BJ (cell line): ENCODE results near the gene ADD3. TPM values are rescaled to one million over a fixed set of nuclear protein-coding genes. Genes with fewer than 3 reads are reported as not detected.
"Not testable (repeated sequence)": the region's sequence is repeated elsewhere in the genome, so short reads cannot be mapped to it uniquely, and the experiment has no call there.

ENCODE experiments used
- CTCF ChIA-PET: fragments of 350-600 bp; formaldehyde crosslinking; extraction: SDS; loops from one replicate; lab custom pipeline; 2021; ENCODE audit warnings: antibody characterized with exemption, inconsistent platforms; lab: Yijun Ruan, JAX
- POLR2A ChIA-PET: fragments of 300-600 bp; sonication (Branson Sonifier 250); formaldehyde crosslinking; extraction: SDS; loops from one replicate; lab custom pipeline; 2021; ENCODE audit warnings: antibody characterized with exemption; lab: Charles Lee
- DNase-seq: peaks from one replicate; pipeline ENCODE4 v3.0.0-alpha.2; 2011; ENCODE audit warnings: low read depth
- H3K27me3 ChIP-seq: 2 replicates; pipeline ENCODE4 v1.6.0; 2011; ENCODE audit warnings: low read length; ENCODE audit not compliant: control insufficient read depth, insufficient read depth
- H3K36me3 ChIP-seq: 2 replicates; pipeline ENCODE4 v1.5.1; 2011; ENCODE audit warnings: low read length; ENCODE audit not compliant: control insufficient read depth, insufficient read depth
- H3K4me3 ChIP-seq: 2 replicates; pipeline ENCODE4 v1.5.1; 2011; ENCODE audit warnings: low read depth, mild to moderate bottlenecking, control low read depth, low read length
- polyA plus RNA-seq: library from polyadenylated mRNA; depleted of rRNA; stranded (reverse); fragments of >200 nt; gene quantifications from 2 replicates; pipeline ENCODE4 v1.2.3, GENCODE V29; 2011
- TF ChIP-seq, protein P1 (sequence below): IDR thresholded peaks from 2 replicates; pipeline ENCODE4 v1.5.1; 2011; ENCODE audit warnings: low read depth, mild to moderate bottlenecking, control low read depth, inconsistent platforms, low read length, moderate library complexity; ENCODE audit not compliant: insufficient read depth

The ADD3 gene
- polyA plus RNA-seq, 1 experiment = 52.0 TPM

DNA sequence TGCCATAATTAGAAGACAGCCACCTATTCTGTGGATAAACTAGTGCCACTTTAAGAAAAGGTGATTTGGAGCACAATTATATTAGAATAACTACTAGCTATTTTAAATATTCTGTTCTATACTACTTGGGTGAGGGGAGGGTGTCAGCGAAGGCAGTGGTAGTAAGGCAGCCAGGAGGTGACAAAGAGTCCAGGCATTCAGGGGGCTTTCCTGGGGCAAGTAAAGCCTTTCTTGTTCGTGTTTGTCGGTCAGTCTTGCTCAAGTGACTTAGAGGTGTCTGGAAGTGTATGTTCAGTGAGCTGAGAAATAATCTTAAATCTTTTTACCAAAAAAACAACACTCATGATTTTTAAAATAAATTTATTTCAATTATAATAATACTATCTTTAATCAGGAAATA is 34.4 kb downstream of the ADD3 start:
- ChIA-PET POLR2A (no interaction called here), CTCF (interaction anchor here (1.1 kb wide), 1 partner anchor 11 kb away, joined by 3 read pairs; no protein-coding TSS in a partner anchor)
- Histone ChIP-seq H3K27me3 (no peaks in the 10 kb centered on the region), H3K4me3 (no peak overlapping the region), H3K36me3 (no peaks in the 10 kb centered on the region)
- TF ChIP-seq, protein P1, sequence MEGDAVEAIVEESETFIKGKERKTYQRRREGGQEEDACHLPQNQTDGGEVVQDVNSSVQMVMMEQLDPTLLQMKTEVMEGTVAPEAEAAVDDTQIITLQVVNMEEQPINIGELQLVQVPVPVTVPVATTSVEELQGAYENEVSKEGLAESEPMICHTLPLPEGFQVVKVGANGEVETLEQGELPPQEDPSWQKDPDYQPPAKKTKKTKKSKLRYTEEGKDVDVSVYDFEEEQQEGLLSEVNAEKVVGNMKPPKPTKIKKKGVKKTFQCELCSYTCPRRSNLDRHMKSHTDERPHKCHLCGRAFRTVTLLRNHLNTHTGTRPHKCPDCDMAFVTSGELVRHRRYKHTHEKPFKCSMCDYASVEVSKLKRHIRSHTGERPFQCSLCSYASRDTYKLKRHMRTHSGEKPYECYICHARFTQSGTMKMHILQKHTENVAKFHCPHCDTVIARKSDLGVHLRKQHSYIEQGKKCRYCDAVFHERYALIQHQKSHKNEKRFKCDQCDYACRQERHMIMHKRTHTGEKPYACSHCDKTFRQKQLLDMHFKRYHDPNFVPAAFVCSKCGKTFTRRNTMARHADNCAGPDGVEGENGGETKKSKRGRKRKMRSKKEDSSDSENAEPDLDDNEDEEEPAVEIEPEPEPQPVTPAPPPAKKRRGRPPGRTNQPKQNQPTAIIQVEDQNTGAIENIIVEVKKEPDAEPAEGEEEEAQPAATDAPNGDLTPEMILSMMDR = no peak
- DNase-seq = no peak

GRCh38 chr10:110042891-110043290 is 35.1 kb downstream of the ADD3 start:
- no peak for DNase-seq
- Histone ChIP-seq H3K4me3 (no peak overlapping the region), H3K36me3 (no peaks in the 10 kb centered on the region), H3K27me3 (no peaks in the 10 kb centered on the region)
- ChIA-PET POLR2A (no interaction called here), CTCF (interaction anchor here (1.6 kb wide), 1 partner anchor 15 kb away, joined by 3 read pairs; no protein-coding TSS in a partner anchor)
- TF ChIP-seq, protein P1 = no peak

DNA sequence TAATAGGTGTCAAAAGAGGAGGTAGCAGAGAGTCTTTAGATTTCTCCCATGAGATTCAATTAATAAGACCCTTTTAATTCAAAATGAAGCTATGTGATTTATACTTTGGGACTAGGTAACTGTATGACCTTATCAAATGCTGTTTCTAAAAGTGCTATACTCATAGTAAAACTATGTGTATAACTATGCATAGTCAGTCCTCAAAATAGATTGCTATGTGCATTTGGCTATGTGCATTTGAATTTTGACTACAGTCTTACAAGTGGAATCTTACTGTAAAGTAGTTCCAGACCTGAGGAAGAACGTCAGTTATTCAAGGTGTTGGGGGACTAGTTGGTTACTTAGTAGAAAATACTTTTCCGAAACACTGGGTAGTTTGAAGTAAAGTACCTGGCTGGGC is 36.9 kb downstream of the ADD3 start:
- H3K36me3 ChIP-seq = no peaks in the 10 kb centered on the region
- CTCF ChIA-PET = no interaction called here
- H3K4me3 ChIP-seq = no peak overlapping the region
- no peaks in the 10 kb centered on the region for H3K27me3 ChIP-seq
- no peak for DNase-seq
- TF ChIP-seq, protein P1 = no peak
- POLR2A ChIA-PET = no interaction called here

DNA sequence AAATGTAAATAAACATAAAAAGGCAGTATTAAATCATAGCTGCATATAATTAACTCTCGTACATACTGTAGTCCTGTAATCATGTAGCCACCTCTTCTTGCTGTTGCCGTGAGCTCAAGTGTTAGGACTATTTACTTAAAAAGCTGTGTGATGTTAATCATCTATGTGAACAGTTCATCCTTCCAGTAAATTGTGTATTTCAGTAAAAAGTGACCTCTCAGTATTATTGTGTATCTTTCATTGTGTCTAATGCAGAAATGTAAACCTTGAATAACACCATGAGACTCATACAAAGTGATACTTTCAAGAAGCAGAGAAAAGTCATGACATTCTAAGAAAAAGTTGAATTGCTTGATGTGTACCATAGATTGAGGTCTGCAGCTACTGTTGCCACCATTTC is 38.0 kb downstream of the ADD3 start:
- Histone ChIP-seq H3K27me3 (no peaks in the 10 kb centered on the region), H3K36me3 (no peaks in the 10 kb centered on the region), H3K4me3 (no peak overlapping the region)
- DNase-seq = no peak
- ChIA-PET POLR2A (no interaction called here), CTCF (interaction anchor here (0.6 kb wide), 1 partner anchor 53 kb away, joined by 3 read pairs; no protein-coding TSS in a partner anchor)
- TF ChIP-seq, protein P1 = no peak

DNA sequence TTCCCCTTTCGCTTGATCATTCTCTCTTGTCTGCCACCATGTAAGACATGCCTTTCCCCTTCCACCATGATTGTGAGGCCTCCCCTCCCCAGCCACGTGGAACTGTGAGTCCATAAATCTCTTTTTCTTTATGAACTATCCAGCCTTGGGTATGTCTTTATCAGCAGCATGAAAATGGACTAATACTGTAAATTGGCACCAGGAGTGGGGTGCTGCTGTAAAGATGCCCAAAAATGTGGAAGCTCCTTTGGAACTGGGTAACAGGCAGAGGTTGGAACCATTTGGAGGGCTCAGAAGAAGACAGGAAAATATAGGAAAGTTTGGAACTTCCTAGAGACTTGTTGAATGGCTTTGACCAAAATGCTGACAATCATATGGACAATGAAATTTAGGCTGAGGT is 40.4 kb downstream of the ADD3 start:
- H3K4me3 ChIP-seq, CTCF ChIA-PET, POLR2A ChIA-PET, H3K36me3 ChIP-seq, DNase-seq, H3K27me3 ChIP-seq: not testable (repeated sequence)

- ChIA-PET POLR2A (no interaction called here), CTCF (no interaction called here)
- TF ChIP-seq, protein P1 = no peak
- no peak overlapping the region for H3K4me3 ChIP-seq
- no peaks in the 10 kb centered on the region for H3K36me3 ChIP-seq
- H3K27me3 ChIP-seq = no peaks in the 10 kb centered on the region
- DNase-seq = no peak
Observed at GRCh38 chr10:110048781-110049180, 41.0 kb downstream of the ADD3 start.

DNA sequence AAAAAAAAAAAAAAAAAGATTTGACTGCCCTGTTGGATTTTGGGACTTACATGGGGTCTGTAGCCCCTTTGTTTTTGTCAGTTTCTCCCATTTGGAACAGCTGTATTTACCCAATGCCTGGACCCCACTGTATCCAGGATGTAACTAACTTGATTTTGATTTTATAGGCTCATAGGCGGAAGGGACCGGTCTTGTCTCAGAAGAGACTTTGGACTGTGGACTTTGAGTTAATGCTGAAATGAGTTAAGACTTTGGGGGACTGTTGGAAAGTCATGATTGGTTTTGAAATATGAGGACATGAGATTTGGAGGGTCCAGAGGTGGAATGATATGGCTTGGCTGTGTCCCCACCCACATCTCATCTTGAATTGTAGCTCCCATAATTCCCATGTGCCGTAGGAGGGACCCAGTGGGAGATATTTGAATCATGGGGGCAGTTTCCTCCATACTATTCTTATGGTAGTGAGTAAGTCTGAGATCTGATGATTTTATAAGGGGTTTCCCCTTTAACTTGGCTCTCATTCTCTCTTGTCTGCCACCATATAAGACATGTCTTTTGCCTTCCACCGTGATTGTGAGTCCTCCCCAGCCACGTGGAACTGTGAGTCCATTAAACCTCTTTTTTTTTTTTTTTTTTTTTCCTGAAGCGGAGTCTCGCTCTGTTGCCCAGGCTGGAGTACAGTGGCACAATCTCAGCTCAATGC is 42.3 kb downstream of the ADD3 start:
- H3K36me3 ChIP-seq, H3K4me3 ChIP-seq, DNase-seq, CTCF ChIA-PET, H3K27me3 ChIP-seq, POLR2A ChIA-PET: not testable (repeated sequence)
